ENCODE results near the gene PTTG1IP2. TPM values are rescaled to one million over a fixed set of nuclear protein-coding genes. Genes with fewer than 3 reads are reported as not detected.
"Not testable (repeated sequence)": the region's sequence is repeated elsewhere in the genome, so short reads cannot be mapped to it uniquely, and the experiment has no call there.

The PTTG1IP2 gene
- total RNA-seq, 1 experiment from 2014 or later: not detected

DNA sequence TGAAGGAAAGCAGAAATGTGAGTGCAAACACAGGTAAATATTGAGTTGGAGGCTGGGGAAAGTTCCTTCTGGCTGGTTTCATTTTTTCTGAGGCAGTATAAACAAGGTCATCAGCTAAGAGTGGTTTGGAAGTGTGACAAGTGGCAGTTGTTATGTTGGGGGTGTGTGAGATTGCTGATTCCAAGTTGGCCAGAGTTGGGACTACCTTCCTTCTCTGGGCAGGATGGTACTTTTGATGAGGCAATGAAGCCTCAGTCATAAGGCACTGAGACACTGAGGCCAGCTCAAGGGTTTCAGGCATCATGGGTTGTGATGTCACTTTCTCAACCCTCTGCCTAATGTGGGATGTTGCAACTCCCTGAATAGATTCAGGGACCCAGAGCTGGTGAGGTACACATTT, 8.2 kb upstream of the PTTG1IP2 start:
- TF ChIP-seq, protein P1, sequence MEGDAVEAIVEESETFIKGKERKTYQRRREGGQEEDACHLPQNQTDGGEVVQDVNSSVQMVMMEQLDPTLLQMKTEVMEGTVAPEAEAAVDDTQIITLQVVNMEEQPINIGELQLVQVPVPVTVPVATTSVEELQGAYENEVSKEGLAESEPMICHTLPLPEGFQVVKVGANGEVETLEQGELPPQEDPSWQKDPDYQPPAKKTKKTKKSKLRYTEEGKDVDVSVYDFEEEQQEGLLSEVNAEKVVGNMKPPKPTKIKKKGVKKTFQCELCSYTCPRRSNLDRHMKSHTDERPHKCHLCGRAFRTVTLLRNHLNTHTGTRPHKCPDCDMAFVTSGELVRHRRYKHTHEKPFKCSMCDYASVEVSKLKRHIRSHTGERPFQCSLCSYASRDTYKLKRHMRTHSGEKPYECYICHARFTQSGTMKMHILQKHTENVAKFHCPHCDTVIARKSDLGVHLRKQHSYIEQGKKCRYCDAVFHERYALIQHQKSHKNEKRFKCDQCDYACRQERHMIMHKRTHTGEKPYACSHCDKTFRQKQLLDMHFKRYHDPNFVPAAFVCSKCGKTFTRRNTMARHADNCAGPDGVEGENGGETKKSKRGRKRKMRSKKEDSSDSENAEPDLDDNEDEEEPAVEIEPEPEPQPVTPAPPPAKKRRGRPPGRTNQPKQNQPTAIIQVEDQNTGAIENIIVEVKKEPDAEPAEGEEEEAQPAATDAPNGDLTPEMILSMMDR (conservative IDR thresholded peaks at IDR 0.05): no peak
- H2BK120ac ChIP-seq (ENCODE audit: low read depth, low read length, poor library complexity, severe bottlenecking): no peak overlapping the region
- H4K8ac ChIP-seq (replicated peaks; ENCODE audit: insufficient read length, low read depth, low read length): no peak overlapping the region
- no peaks in the 10 kb centered on the region; a peak in 1 of 4 replicates for H3K4me1 Mint-ChIP-seq
- no peaks in the 10 kb centered on the region for H3K23me2 ChIP-seq (ENCODE audit: insufficient read length, low read depth, low read length, poor library complexity, severe bottlenecking)
- no peak overlapping the region for H3K14ac ChIP-seq (ENCODE audit: insufficient read depth, low read length)
- H3K56ac ChIP-seq (ENCODE audit: insufficient read length, low read depth, low read length): no peak overlapping the region
- H3K18ac ChIP-seq (ENCODE audit: insufficient read length, low read depth, low read length): no peak overlapping the region
- H4K91ac ChIP-seq (ENCODE audit: insufficient read length, low read depth, low read length): no peak overlapping the region
- no peak overlapping the region for H2BK20ac ChIP-seq (ENCODE audit: low read depth, low read length, poor library complexity, severe bottlenecking)
- no peak overlapping the region for H3K4me2 ChIP-seq (ENCODE audit: insufficient read depth, insufficient read length, low read length)
- peaks cover 15 to 25% (median 16%) of the 10 kb centered on the region in 3 experiments for H3K36me3 Mint-ChIP-seq (ENCODE audit: insufficient read depth in 1 of 3, low read depth in 3 of 3)
- H3T11ph ChIP-seq (ENCODE audit: low read length): no peak overlapping the region
- no peaks in the 10 kb centered on the region for H3K4me1 ChIP-seq (ENCODE audit: insufficient read depth, low read length)
- no peaks in the 10 kb centered on the region for H3K27me3 ChIP-seq (ENCODE audit: insufficient read depth, low read length)
- no peak overlapping the region for H2AFZ ChIP-seq (ENCODE audit: low read length)
- no peak overlapping the region for H3K27ac Mint-ChIP-seq
- H2BK12ac ChIP-seq (ENCODE audit: insufficient read length, low read depth, low read length): no peak overlapping the region
- H2BK15ac ChIP-seq (ENCODE audit: low read depth, low read length): no peak overlapping the region
- H3K9me3 Mint-ChIP-seq: peaks cover 21 to 28% of the 10 kb centered on the region in 2 experiments
- no peaks in the 10 kb centered on the region; the same call in 1 of the 2 replicates for H3K27me3 Mint-ChIP-seq (ENCODE audit: low read depth)
- H4K20me1 ChIP-seq (ENCODE audit: control insufficient read depth, insufficient read depth, insufficient read length): no peaks in the 10 kb centered on the region
- H3K27ac ChIP-seq (ENCODE audit: insufficient read length, low read depth, low read length): no peak overlapping the region
- no peak overlapping the region for H2AK5ac ChIP-seq (ENCODE audit: insufficient read length, low read length)
- peaks cover 5% of the 10 kb centered on the region for H3K9me3 ChIP-seq (ENCODE audit: control insufficient read depth, low read depth, low read length)
- DNase-seq: no peak
- H3K23ac ChIP-seq (ENCODE audit: insufficient read length, low read depth, low read length): no peak overlapping the region
- H3K79me2 ChIP-seq (ENCODE audit: insufficient read depth, low read length): no peaks in the 10 kb centered on the region
- no peak overlapping the region for H3K9ac ChIP-seq (ENCODE audit: extremely low read depth, insufficient read length, low read length)
- H4K5ac ChIP-seq (ENCODE audit: insufficient read length, low read depth, low read length): no peak overlapping the region
- H3K79me1 ChIP-seq (ENCODE audit: insufficient read depth, low read depth, low read length, poor library complexity, severe bottlenecking): no peaks in the 10 kb centered on the region
- H3K4ac ChIP-seq (ENCODE audit: low read depth, low read length): no peak overlapping the region
- no peak overlapping the region for H3K4me3 Mint-ChIP-seq
- H2BK5ac ChIP-seq (ENCODE audit: insufficient read length, low read length): no peak overlapping the region

- Mint-ChIP-seq H3K9me3 (peaks cover 21 to 28% of the 10 kb centered on the region in 2 experiments), H3K36me3 (ENCODE audit: insufficient read depth in 1 of 3, low read depth in 3 of 3) (peaks cover 15 to 25% (median 16%) of the 10 kb centered on the region in 3 experiments)
- H2BK5ac ChIP-seq (ENCODE audit: insufficient read length, low read length); H3K4me1 Mint-ChIP-seq; H3K9ac ChIP-seq (ENCODE audit: extremely low read depth, insufficient read length, low read length); DNase-seq; H2BK20ac ChIP-seq (ENCODE audit: low read depth, low read length, poor library complexity, severe bottlenecking); H3K14ac ChIP-seq (ENCODE audit: insufficient read depth, low read length); H3K27me3 ChIP-seq (ENCODE audit: insufficient read depth, low read length); H2BK120ac ChIP-seq (ENCODE audit: low read depth, low read length, poor library complexity, severe bottlenecking); H4K5ac ChIP-seq (ENCODE audit: insufficient read length, low read depth, low read length); H3K27me3 Mint-ChIP-seq (ENCODE audit: low read depth); H3K23me2 ChIP-seq (ENCODE audit: insufficient read length, low read depth, low read length, poor library complexity, severe bottlenecking); H3K9me3 ChIP-seq (ENCODE audit: control insufficient read depth, low read depth, low read length); H3K27ac ChIP-seq (ENCODE audit: insufficient read length, low read depth, low read length); H2AFZ ChIP-seq (ENCODE audit: low read length); H3K4ac ChIP-seq (ENCODE audit: low read depth, low read length); H3K4me3 Mint-ChIP-seq; H3K56ac ChIP-seq (ENCODE audit: insufficient read length, low read depth, low read length); H4K20me1 ChIP-seq (ENCODE audit: control insufficient read depth, insufficient read depth, insufficient read length); H2AK5ac ChIP-seq (ENCODE audit: insufficient read length, low read length); H2BK15ac ChIP-seq (ENCODE audit: low read depth, low read length); H3T11ph ChIP-seq (ENCODE audit: low read length); H3K23ac ChIP-seq (ENCODE audit: insufficient read length, low read depth, low read length); H3K4me2 ChIP-seq (ENCODE audit: insufficient read depth, insufficient read length, low read length); H2BK12ac ChIP-seq (ENCODE audit: insufficient read length, low read depth, low read length); H4K8ac ChIP-seq (replicated peaks; ENCODE audit: insufficient read length, low read depth, low read length); H3K4me1 ChIP-seq (ENCODE audit: insufficient read depth, low read length); H3K18ac ChIP-seq (ENCODE audit: insufficient read length, low read depth, low read length); H3K79me1 ChIP-seq (ENCODE audit: insufficient read depth, low read depth, low read length, poor library complexity, severe bottlenecking); H3K27ac Mint-ChIP-seq; H4K91ac ChIP-seq (ENCODE audit: insufficient read length, low read depth, low read length); H3K79me2 ChIP-seq (ENCODE audit: insufficient read depth, low read length): not testable (repeated sequence)
- WGBS (ENCODE audit: extremely low coverage, insufficient read length, low lambda C conversion rate): no CpG with 5 or more reads among the region's 4 CpGs
These were observed 6.2 kb upstream of the PTTG1IP2 start for GRCh38 chr7:90463151-90463628.

Data from H9 (cell line).